ENCODE data around the gene NPDC1.
A peak's percentile ranks its signal among the peaks of the same experiment; 100 is the strongest.

The NPDC1 gene

GRCh38 chr9:137023157-137023556 is 22.8 kb downstream of the NPDC1 start:
- DNase-seq: no peak

DNA sequence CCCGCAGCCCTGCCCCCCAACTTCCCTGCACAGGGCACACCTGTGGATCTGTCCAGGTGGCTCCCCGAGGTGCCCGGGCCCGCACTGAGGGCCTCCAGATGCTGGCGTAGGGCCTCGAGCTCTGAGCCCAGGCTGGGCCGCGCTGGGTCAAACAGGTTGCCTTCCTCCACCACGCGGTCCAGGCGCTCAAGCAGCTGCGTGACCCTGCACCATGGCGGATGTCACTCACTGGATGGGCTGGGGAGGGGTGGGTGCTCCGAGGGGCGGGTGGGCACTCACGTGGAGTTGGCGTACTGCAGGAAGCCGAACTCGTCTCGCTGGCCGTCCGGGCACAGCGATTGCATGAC is 23.3 kb downstream of the NPDC1 start:
- DNase-seq: no peak

GRCh38 chr9:137021979-137022661 is 23.9 kb downstream of the NPDC1 start:
- DNase-seq: peak; percentile 91

DNA sequence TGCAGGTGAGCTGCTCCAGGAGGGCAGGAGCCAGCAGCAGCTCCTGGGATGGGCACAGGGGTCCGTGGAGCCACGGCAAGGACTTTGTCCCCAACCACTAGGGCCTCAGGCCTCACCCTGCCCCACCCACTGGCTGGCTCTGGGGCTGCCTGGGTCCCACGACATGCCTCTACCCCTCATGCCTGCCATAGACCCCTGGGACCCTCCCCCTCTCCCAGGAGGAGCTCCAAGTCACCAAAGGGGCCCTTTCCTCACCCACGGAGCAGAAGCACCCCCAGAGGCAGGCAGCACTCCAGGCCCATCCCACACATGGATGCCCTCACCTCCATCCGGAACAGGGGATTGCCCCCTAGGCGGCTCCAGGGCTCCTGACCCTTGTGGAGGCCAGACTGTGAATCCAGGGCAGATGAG is 24.4 kb downstream of the NPDC1 start:
- DNase-seq: no peak

- DNase-seq: no peak
These were observed 25.0 kb downstream of the NPDC1 start for GRCh38 chr9:137020771-137021567.

DNA sequence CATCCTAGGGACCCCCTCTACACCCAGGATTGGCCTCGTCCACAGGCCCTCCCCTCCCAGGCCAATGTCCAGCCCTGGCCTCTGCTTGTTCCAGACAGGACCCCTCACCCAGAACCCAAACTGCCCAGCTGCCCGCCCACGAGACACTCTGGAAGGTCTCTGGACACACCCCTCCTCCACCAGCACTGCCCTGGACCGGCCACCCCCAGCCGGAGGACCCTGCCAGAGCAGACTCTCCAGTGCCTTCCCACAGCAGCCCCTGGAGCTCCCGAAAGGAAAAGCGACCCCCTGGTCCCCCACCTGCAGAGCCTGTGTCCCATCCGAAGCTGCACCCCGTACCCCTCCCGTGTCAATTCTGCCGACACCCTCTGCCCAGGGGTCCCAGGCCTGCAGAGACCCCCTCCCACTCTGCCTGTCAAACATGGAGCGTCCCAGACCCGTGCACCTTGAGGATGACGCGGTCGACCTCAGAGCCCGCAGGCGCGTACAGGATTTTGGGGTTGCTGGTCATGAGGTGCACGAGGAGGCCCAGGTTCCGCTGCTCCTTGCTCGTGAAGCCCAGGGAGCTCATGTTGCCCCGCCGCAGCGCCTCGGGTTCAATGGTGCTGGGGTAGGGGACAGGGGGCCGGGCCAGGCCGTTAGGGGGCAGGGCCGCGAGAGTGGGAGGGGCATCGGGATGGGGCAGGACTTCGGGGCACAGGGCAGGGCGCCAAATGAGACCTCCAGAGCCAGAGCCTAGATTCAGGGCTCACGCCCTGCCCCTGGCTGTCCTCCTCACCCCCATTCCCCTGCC is 25.9 kb downstream of the NPDC1 start:
- DNase-seq: no peak

GRCh38 chr9:137018761-137019559 is 27.0 kb downstream of the NPDC1 start:
- no peak for DNase-seq

- no peak for DNase-seq
These were observed 28.0 kb downstream of the NPDC1 start for GRCh38 chr9:137017791-137018497.

- no peak for DNase-seq
These were observed 28.9 kb downstream of the NPDC1 start for GRCh38 chr9:137017071-137017470.

DNA sequence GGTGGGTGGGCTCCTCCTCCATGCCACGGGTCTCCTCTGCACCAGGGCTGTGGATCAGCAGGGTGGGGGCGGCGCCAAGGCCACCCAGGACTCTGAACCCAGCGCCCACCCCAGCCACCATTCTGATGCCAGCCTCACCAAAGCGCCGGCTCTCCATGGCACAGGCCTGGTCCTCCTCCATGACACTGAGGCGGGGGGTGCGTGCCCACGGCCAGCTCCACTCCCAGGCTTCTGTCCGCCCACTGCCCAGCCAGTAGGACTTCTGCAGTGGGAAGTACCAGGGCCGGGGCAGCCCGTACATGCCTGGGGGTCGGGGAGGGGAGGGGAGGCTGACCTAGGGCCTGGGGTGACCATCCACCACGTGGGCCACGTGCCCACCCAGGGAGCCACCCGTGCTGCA is 29.5 kb downstream of the NPDC1 start:
- no peak for DNase-seq

- no peak for DNase-seq
These were observed 30.0 kb downstream of the NPDC1 start for GRCh38 chr9:137015976-137016375.

GRCh38 chr9:137015540-137015930 is 30.4 kb downstream of the NPDC1 start:
- DNase-seq: no peak

- DNase-seq: no peak
These were observed 31.0 kb downstream of the NPDC1 start for GRCh38 chr9:137014776-137015539.

DNA sequence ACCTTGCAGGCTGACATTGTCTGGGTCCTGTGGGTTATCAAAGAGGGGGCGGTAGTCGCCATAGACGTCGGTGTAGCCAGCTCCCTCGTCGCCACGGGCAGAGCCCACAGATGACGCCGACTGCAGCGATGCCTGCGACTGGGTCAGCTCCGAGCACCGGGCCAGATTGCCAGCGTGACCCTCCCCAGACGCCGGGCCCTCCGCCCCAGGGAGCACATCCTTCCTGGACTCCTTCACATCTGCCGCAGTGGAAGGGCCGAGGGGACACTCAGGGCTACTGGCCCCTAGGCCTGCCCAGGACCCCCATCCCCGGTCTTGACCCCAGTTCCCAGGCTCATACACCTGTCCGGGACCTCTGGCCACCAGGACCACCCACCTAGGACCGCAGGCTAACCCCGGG is 31.8 kb downstream of the NPDC1 start:
- DNase-seq: no peak

- no peak for DNase-seq
These were observed 32.4 kb downstream of the NPDC1 start for GRCh38 chr9:137013571-137013940.

- DNase-seq: no peak
These were observed 33.0 kb downstream of the NPDC1 start for GRCh38 chr9:137012694-137013570.

DNA sequence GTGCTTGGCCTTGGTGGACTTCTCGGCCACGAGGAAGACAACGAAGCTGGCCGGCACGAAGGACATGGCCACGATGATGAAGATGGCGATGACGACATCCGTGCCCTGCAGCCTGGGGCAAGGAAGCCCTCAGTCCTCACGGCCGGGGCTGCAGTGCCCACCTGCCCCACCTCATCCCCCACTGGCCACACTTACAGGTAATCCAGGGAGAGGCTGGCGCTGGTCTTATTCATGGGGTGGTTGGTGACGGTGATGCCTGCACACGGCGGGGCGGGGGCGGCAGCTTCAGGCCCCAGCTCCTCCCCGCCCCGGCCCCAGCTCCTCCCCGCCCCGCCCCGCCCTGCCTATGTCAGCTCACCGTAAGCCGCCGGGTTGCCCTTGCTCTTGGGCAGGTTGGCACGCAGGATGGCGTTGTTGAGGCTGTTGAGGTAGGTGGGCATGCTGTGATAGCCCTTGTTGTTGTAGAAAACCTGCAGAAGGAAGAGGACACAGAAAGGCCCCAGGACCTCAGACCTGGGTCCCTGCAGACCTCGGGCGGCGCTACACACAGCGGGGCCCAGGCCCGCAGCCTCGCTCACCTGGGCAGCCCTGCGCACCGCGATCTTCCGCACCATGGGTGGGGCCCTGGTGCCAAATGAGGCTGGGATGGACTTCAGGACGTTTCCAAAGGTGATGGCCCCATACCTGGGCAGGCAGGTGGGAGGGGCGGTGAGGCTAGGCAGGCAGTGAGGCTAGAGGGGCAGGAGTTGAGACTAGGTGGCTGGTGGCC is 33.9 kb downstream of the NPDC1 start:
- no peak for DNase-seq

GRCh38 chr9:137011156-137011555 is 34.8 kb downstream of the NPDC1 start:
- no peak for DNase-seq

DNA sequence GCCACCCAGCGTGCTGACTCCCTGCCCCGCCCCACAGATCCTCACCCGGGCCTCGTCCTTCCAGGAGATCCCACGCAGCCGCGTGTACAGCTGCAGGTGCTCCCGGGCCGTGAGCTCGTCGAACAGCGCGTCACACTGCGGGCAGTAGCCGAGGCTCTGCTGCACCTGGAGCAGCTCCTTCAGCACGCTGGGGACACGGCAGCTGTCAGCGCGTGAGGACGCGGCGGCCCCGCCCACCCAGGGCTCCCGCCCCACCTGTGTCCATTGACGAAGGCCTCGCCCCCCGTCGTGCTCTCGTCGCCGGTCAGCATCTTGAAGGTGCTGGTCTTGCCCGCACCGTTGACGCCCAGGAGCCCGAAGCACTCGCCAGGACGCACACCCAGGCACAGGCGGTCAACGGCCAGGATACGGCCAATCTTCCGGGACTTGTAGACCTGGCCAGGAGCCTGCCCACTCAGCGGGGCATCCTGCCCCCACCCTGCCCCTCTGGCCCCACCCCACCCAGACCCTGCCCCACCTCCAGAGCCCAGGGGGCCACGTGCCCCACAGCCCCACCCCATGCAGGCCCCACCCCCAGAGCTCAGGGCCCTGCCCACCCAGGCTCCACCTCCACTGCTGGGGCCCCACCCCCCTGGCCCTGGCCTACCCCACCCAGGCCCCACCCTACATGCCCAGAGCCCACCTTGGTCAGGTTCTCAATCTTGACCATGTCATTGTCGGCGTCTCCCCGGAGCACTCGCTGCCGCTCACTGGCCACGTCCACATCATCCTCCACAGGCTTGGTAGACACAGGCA is 35.8 kb downstream of the NPDC1 start:
- no peak for DNase-seq
